K562 (cell line): ENCODE measurements around the gene ANXA10. TPM values are rescaled to one million over a fixed set of nuclear protein-coding genes. Genes with fewer than 3 reads are reported as not detected.
"Not testable (repeated sequence)": the region's sequence is repeated elsewhere in the genome, so short reads cannot be mapped to it uniquely, and the experiment has no call there.

Experiments used
- ATAC-seq: fragments of 200-7000 bp; cut with Tn5 transposase; 3 replicates; pipeline ENCODE4 v1.9.1; 2020; ENCODE audit warnings: moderate library complexity
- BruUV-seq: library from RNA; stranded (reverse); fragments of 400-500 nt; replicated peaks from 2 replicates; lab custom pipeline; 2021; lab: Mats Ljungman, UMichigan
- CTCF ChIA-PET: fragments of 300-600 bp; formaldehyde crosslinking; extraction: SDS; loops from one replicate; lab custom pipeline; 2021; ENCODE audit warnings: low intra/inter-chr PET ratio; lab: Yijun Ruan, JAX
- POLR2A ChIA-PET: fragments of 300-600, 350-650 bp; sonication (Branson Sonifier 250); formaldehyde crosslinking; extraction: SDS; loops from one replicate; lab custom pipeline; 2021; ENCODE audit warnings: antibody characterized with exemption, inconsistent platforms; lab: Yijun Ruan, JAX
- DNase-seq, 4 experiments: peaks; one replicate each; pipeline versions ENCODE4 v3.0.0 to v3.0.0-alpha.2; 2011 to 2018; ENCODE audit warnings: low spot score in 3 of 4, mixed read lengths in 3 of 4; ENCODE audit errors: extremely low read depth in 1 of 4
- FAIRE-seq: peaks from 2 replicates; lab custom pipeline; 2011; peaks lifted over from hg19 to GRCh38; lab: Jason Lieb, UNC
- H2AFZ ChIP-seq: 2 replicates; pipeline ENCODE4 v1.6.0; 2011; ENCODE audit warnings: low read depth, low read length, control low read depth, inconsistent platforms
- H3K27ac ChIP-seq: fragments of 200-600 bp; 3 replicates; pipeline ENCODE4 v1.8.0; 2011; ENCODE audit warnings: low read depth, mild to moderate bottlenecking, control low read depth, inconsistent platforms, low read length, moderate library complexity, mixed read lengths; ENCODE audit errors: extremely low read depth
- H3K27me3 ChIP-seq, 2 experiments: fragments of 300-600 bp in 1 of 2; 2 replicates in 1 of 2; 3 replicates in 1 of 2; pipeline versions ENCODE4 v1.6.0 to v1.8.0; 2011; ENCODE audit warnings: inconsistent platforms in 2 of 2, low read length in 2 of 2, mild to moderate bottlenecking in 1 of 2, mixed read lengths in 1 of 2, moderate library complexity in 1 of 2; ENCODE audit not compliant: control insufficient read depth in 2 of 2, insufficient read depth in 2 of 2
- H3K36me3 ChIP-seq: fragments of 300-600 bp; 3 replicates; pipeline ENCODE4 v1.8.0; 2011; ENCODE audit warnings: mild to moderate bottlenecking, low read length, inconsistent platforms; ENCODE audit not compliant: control insufficient read depth, insufficient read depth
- H3K4me1 ChIP-seq, 2 experiments: fragments of 200-600 bp in 1 of 2; replicated peaks in 1 of 2; 2 replicates in 1 of 2; 3 replicates in 1 of 2; pipeline versions ENCODE4 v1.5.1 to v1.8.0; 2011; ENCODE audit warnings: inconsistent platforms in 2 of 2, low read length in 2 of 2, mild to moderate bottlenecking in 1 of 2, mixed read lengths in 1 of 2, moderate library complexity in 1 of 2; ENCODE audit not compliant: control insufficient read depth in 2 of 2, insufficient read depth in 2 of 2
- H3K4me2 ChIP-seq: 2 replicates; pipeline ENCODE4 v1.6.1; 2011; ENCODE audit warnings: low read length, control low read depth, inconsistent platforms, mixed read lengths; ENCODE audit not compliant: insufficient read depth
- H3K4me3 ChIP-seq: fragments of 200-600 bp; sonication (generic), shearing (Covaris generic); 2 replicates; pipeline ENCODE4 v1.5.1; 2016; ENCODE audit warnings: control low read depth, inconsistent platforms
- H3K79me2 ChIP-seq: fragments of 200-600 bp; 3 replicates; pipeline ENCODE4 v1.8.0; 2011; ENCODE audit warnings: low read length, inconsistent platforms; ENCODE audit not compliant: control insufficient read depth, insufficient read depth
- H3K9ac ChIP-seq, 2 experiments: 2 replicates each; pipeline versions ENCODE4 v1.6.0 to v1.6.1; 2011; ENCODE audit warnings: low read depth in 2 of 2, low read length in 2 of 2, control low read depth in 1 of 2, inconsistent platforms in 1 of 2, mild to moderate bottlenecking in 1 of 2, mixed read lengths in 1 of 2; ENCODE audit not compliant: insufficient read depth in 1 of 2
- H3K9me1 ChIP-seq: one replicate; pipeline ENCODE4 v1.6.0; 2011; ENCODE audit warnings: inconsistent platforms, mild to moderate bottlenecking, low read length, moderate library complexity; ENCODE audit not compliant: control insufficient read depth, insufficient read depth
- H3K9me3 ChIP-seq: replicated peaks from 2 replicates; pipeline ENCODE4 v1.5.1; 2011; ENCODE audit warnings: low read depth, low read length, inconsistent platforms; ENCODE audit not compliant: control insufficient read depth, insufficient read depth
- H4K20me1 ChIP-seq: replicated peaks from 2 replicates; pipeline ENCODE4 v1.6.1; 2011; ENCODE audit warnings: low read length, inconsistent platforms, mixed read lengths; ENCODE audit not compliant: control insufficient read depth, insufficient read depth
- BRD4 ChIP-seq: fragments of 200-600 bp; sonication (generic); IDR thresholded peaks from 2 replicates; pipeline ENCODE4 v1.6.1; 2017; ENCODE audit warnings: inconsistent platforms
- CREB3L1 ChIP-seq: fragments of 450-650 bp; IDR thresholded peaks from 2 replicates; pipeline ENCODE4 v1.6.1; 2014; ENCODE audit warnings: low read depth, mild to moderate bottlenecking, moderate library complexity, borderline replicate concordance
- CREBBP ChIP-seq: IDR thresholded peaks from one replicate; pipeline ENCODE4 v1.6.1; 2012; ENCODE audit warnings: low read depth, mild to moderate bottlenecking, control low read depth, inconsistent platforms, low read length
- CREM ChIP-seq: IDR thresholded peaks from 2 replicates; pipeline ENCODE4 v1.6.1; 2014; ENCODE audit warnings: antibody characterized with exemption, low read depth
- ESRRA ChIP-seq: fragments of 450-650 bp; IDR thresholded peaks from 2 replicates; pipeline ENCODE4 v1.6.1; 2014; ENCODE audit warnings: low read depth, mild to moderate bottlenecking, moderate library complexity, borderline replicate concordance
- HIVEP1 ChIP-seq: fragments of 250-450 bp; sonication (Bioruptor Pico); IDR thresholded peaks from 2 replicates; pipeline ENCODE4 v1.4.0; 2020; ENCODE audit warnings: mild to moderate bottlenecking
- NCOR1 ChIP-seq: fragments of 450-650 bp; IDR thresholded peaks from 2 replicates; pipeline ENCODE4 v1.6.1; 2016; ENCODE audit warnings: mild to moderate bottlenecking, moderate library complexity
- NFRKB ChIP-seq: fragments of 450-650 bp; IDR thresholded peaks from 2 replicates; pipeline ENCODE4 v1.6.1; 2016; ENCODE audit warnings: low read depth
- NRF1 ChIP-seq, 2 experiments: fragments of 450-650 bp; IDR thresholded peaks in 1 of 2; conservative IDR thresholded peaks in 1 of 2; 2 replicates each; pipeline ENCODE4 v1.6.1; 2014; ENCODE audit warnings: mild to moderate bottlenecking in 2 of 2
- PPARD ChIP-seq: fragments of 250-450 bp; sonication (Bioruptor Pico); IDR thresholded peaks from 2 replicates; pipeline ENCODE4 v1.8.0; 2022; ENCODE audit warnings: inconsistent platforms, mild to moderate bottlenecking, moderate library complexity
- RBBP5 ChIP-seq: fragments of 200-600 bp; sonication (generic); IDR thresholded peaks from 2 replicates; pipeline ENCODE4 v1.6.1; 2012; ENCODE audit warnings: borderline replicate concordance, mild to moderate bottlenecking, low read length, control low read depth, inconsistent platforms; ENCODE audit not compliant: insufficient read depth, poor library complexity, severe bottlenecking
- YBX1 ChIP-seq: fragments of 450-650 bp; IDR thresholded peaks from 2 replicates; pipeline ENCODE4 v1.7.1; 2016; ENCODE audit warnings: mild to moderate bottlenecking
- ZC3H8 ChIP-seq: fragments of 450-650 bp; IDR thresholded peaks from 2 replicates; pipeline ENCODE4 v1.6.1; 2017
- ZKSCAN8 ChIP-seq: fragments of 200-800 bp; sonication (Bioruptor generic); IDR thresholded peaks from 2 replicates; pipeline ENCODE4 v1.6.1; 2016; ENCODE audit warnings: missing genetic modification characterization, missing compliant biosample characterization
- ZNF224 ChIP-seq: sonication (generic); formaldehyde crosslinking; IDR thresholded peaks from 2 replicates; pipeline ENCODE4 v1.8.0; 2022; ENCODE audit warnings: mild to moderate bottlenecking, missing genetic modification reagents
- ZNF274 ChIP-seq: IDR thresholded peaks from 2 replicates; pipeline ENCODE4 v1.6.1; 2011; ENCODE audit warnings: low read depth, mild to moderate bottlenecking, low read length, moderate library complexity, borderline replicate concordance
- ZNF583 ChIP-seq: fragments of 250-450 bp; sonication (Bioruptor Pico); IDR thresholded peaks from 2 replicates; pipeline ENCODE4 v1.4.0; 2020
- ZNF644 ChIP-seq: fragments of 200-800 bp; sonication (Bioruptor generic); IDR thresholded peaks from 2 replicates; pipeline ENCODE4 v1.6.1; 2016; ENCODE audit warnings: low read depth, missing genetic modification characterization, missing compliant biosample characterization
- ZNF76 ChIP-seq: fragments of 250-450 bp; sonication (Bioruptor Pico); IDR thresholded peaks from 2 replicates; pipeline ENCODE4 v1.4.0; 2020; ENCODE audit warnings: mild to moderate bottlenecking, moderate library complexity, borderline replicate concordance
- WGBS: fragments of 100-300 bp; shearing (Covaris generic); methylation state at CpG from one replicate; pipeline ENCODE4 v1.1.6; 2016; ENCODE audit warnings: low coverage, mixed read lengths; ENCODE audit not compliant: insufficient coverage; ENCODE audit errors: missing lambda C conversion rate; 5-methylcytosine and 5-hydroxymethylcytosine counted together
- in situ Hi-C: fragments of 300-500 bp; cut with MboI; formaldehyde crosslinking; loops from 4 replicates; pipeline ENCODE4 v1.15.0; 2018; ENCODE audit warnings: inconsistent platforms, mixed read lengths
- intact Hi-C: fragments of 100-400 bp; cut with micrococcal nuclease; formaldehyde crosslinking; loops from 2 replicates; pipeline ENCODE4 v1.14.2; 2022
- polyA plus RNA-seq, 8 experiments: library from polyadenylated mRNA; depleted of rRNA in 4 of 8; stranded (reverse) in 5 of 8; unstranded in 3 of 8; fragments of >200 nt; fragmentation: Nextera tagmentation in 2 of 8; fragmentation: Illumina TruSeq in 1 of 8; extraction: Ambion mirVana in 2 of 8; extraction: Trizol in 1 of 8; gene quantifications; 2 replicates each; pipeline versions ENCODE4 v1.2.1 to v1.2.3, GENCODE V29; 2011 to 2014; ENCODE audit warnings: inconsistent platforms in 1 of 8, missing spikeins in 1 of 8
- total RNA-seq, 7 experiments: library from RNA; depleted of rRNA in 6 of 7; stranded (reverse); fragments of >200 nt in 6 of 7; fragmentation: Illumina TruSeq in 2 of 7; extraction: Trizol in 2 of 7; gene quantifications; 2 replicates each; pipeline versions ENCODE4 v1.2.1 to v1.2.3, GENCODE V29; 2011 to 2021; ENCODE audit warnings: low replicate concordance in 1 of 7

ANXA10 gene
- total and polyA plus RNA-seq, 9 of the 15 experiments (the other 6 are each of a cell fraction or from before 2014, with no cell fraction given): not detected

GRCh38 chr4:168134651-168135050 is 42.3 kb downstream of the ANXA10 start:
- no peaks in the 10 kb centered on the region for H3K36me3 ChIP-seq
- no peak for ATAC-seq
- H3K79me2 ChIP-seq: no peaks in the 10 kb centered on the region
- peaks cover under 1% of the 10 kb centered on the region; the same call in 1 of the 2 replicates for H3K9me3 ChIP-seq
- H3K27ac ChIP-seq: no peak overlapping the region
- intact Hi-C loops: no loop called here
- no peaks in the 10 kb centered on the region for H3K9me1 ChIP-seq
- in situ Hi-C loops: no loop called here
- H4K20me1 ChIP-seq: no peaks in the 10 kb centered on the region
- ChIA-PET POLR2A (no interaction called here), CTCF (no interaction called here)
- FAIRE-seq: no peak
- BruUV-seq: no TSS peak
- no peak overlapping the region for H3K9ac ChIP-seq
- no peak overlapping the region for H3K4me2 ChIP-seq
- H3K4me1 ChIP-seq: no peaks in the 10 kb centered on the region
- no peak overlapping the region for H2AFZ ChIP-seq
- no peaks in the 10 kb centered on the region for H3K27me3 ChIP-seq
- no peak for DNase-seq
- TF ChIP-seq CREM: no peak
- no peak for TF ChIP-seq NFRKB
- TF ChIP-seq RBBP5: no peak
- no peak for TF ChIP-seq NRF1 (conservative IDR thresholded peaks at IDR 0.05 in 1 of 2, IDR thresholded peaks at IDR 0.05 in 1 of 2)
- TF ChIP-seq ZNF224 (CRISPR knock-in tag): no peak
- no peak for TF ChIP-seq HIVEP1
- TF ChIP-seq ZNF583 (CRISPR knock-in tag): no peak
- no peak for TF ChIP-seq ESRRA
- no peak for TF ChIP-seq NCOR1
- TF ChIP-seq ZC3H8: no peak
- TF ChIP-seq ZNF76 (CRISPR knock-in tag): no peak
- TF ChIP-seq CREB3L1: no peak
- no peak for TF ChIP-seq ZNF274
- no peak for TF ChIP-seq PPARD (CRISPR knock-in tag)
- TF ChIP-seq YBX1: no peak
- no peak for TF ChIP-seq ZNF644 (tag)
- no peak for TF ChIP-seq BRD4
- no peak for TF ChIP-seq CREBBP
- no peak for TF ChIP-seq ZKSCAN8 (CRISPR knock-in tag)
- H3K4me3 ChIP-seq: no peak overlapping the region

- DNase-seq, in situ Hi-C loops, H2AFZ ChIP-seq, H3K27ac ChIP-seq, H3K79me2 ChIP-seq, H3K9ac ChIP-seq, FAIRE-seq, CTCF ChIA-PET, H3K4me3 ChIP-seq, H4K20me1 ChIP-seq, H3K9me1 ChIP-seq, POLR2A ChIA-PET, H3K4me2 ChIP-seq, H3K4me1 ChIP-seq, H3K36me3 ChIP-seq, intact Hi-C loops, BruUV-seq, H3K9me3 ChIP-seq, H3K27me3 ChIP-seq, ATAC-seq: not testable (repeated sequence)
- WGBS: no CpG with 5 or more reads among the region's 1 CpG
Observed at GRCh38 chr4:168135860-168136259, 43.5 kb downstream of the ANXA10 start.
